Motor neuron (in vitro differentiated cells): ENCODE results near the gene SLC25A31. TPM values are rescaled to one million over a fixed set of nuclear protein-coding genes. Genes with fewer than 3 reads are reported as not detected.

ENCODE experiments used
- total RNA-seq, 8 experiments: library from RNA; unstranded; fragments of 300-600 nt; gene quantifications; 2 replicates each; pipeline versions ENCODE4 v1.2.3 to v1.2.4, GENCODE V29; 2022

Gene SLC25A31
- total RNA-seq, 8 experiments from 2014 or later, result not detected

Other genes with a start within 250 kb of the SLC25A31 start
- gene INTU, start 97.4 kb upstream of the SLC25A31 start, total RNA-seq, result 10 to 100 TPM in 5 of 8 experiments, 1 to 10 TPM in 3; 5.2 to 21.5 (median 13.0) TPM
- gene HSPA4L, start 51.9 kb downstream of the SLC25A31 start, total RNA-seq, result 10 to 100 TPM; 15.7 to 41.1 (median 27.8) TPM
- gene PLK4, start 150.5 kb downstream of the SLC25A31 start, total RNA-seq, result 10 to 100 TPM in 3 of 8 experiments, 1 to 10 TPM in 4, not detected in 1; 1.6 to 19.7 (median 3.6) TPM
- 10 to 100 TPM in 7 of 8 experiments, 1 to 10 TPM in 1; 9.4 to 22.8 (median 16.9) TPM for gene MFSD8, start 234.8 kb downstream of the SLC25A31 start, total RNA-seq
- 10 to 100 TPM in 1 of 8 experiments, 1 to 10 TPM in 7; 4.6 to 15.6 (median 7.5) TPM for gene ABHD18, start 235.0 kb downstream of the SLC25A31 start, total RNA-seq